Limb (tissue), 2 donors: ENCODE results near the gene NALCN.

Experiments used
- DNase-seq, 2 donors: peaks; one replicate each; pipeline ENCODE4 v3.0.0-alpha.2; 2016; ENCODE audit errors: extremely low spot score in 2 of 2

The NALCN gene

GRCh38 chr13:101415358-101416174, 742 bp downstream of the NALCN start:
- no peak for DNase-seq

- no peak for DNase-seq
Observed at GRCh38 chr13:101412076-101412475, 4.2 kb downstream of the NALCN start.

- no peak for DNase-seq
Observed at GRCh38 chr13:101408992-101409656, 7.2 kb downstream of the NALCN start.

- no peak for DNase-seq
Observed at GRCh38 chr13:101408154-101408553, 8.2 kb downstream of the NALCN start.

- DNase-seq: no peak
Observed at GRCh38 chr13:101406791-101407190, 9.5 kb downstream of the NALCN start.

GRCh38 chr13:101401196-101401595, 15.1 kb downstream of the NALCN start:
- no peak for DNase-seq

- DNase-seq: no peak
Observed at GRCh38 chr13:101399365-101399764, 16.9 kb downstream of the NALCN start.

- DNase-seq: no peak
Observed at GRCh38 chr13:101398920-101399319, 17.4 kb downstream of the NALCN start.

- no peak for DNase-seq
Observed at GRCh38 chr13:101398191-101398590, 18.1 kb downstream of the NALCN start.

GRCh38 chr13:101397742-101398141, 18.6 kb downstream of the NALCN start:
- DNase-seq: no peak

GRCh38 chr13:101394605-101395004, 21.7 kb downstream of the NALCN start:
- DNase-seq: no peak

- no peak for DNase-seq
Observed at GRCh38 chr13:101393140-101393539, 23.2 kb downstream of the NALCN start.

- DNase-seq: no peak
Observed at GRCh38 chr13:101390461-101390860, 25.8 kb downstream of the NALCN start.

GRCh38 chr13:101384929-101385328, 31.4 kb downstream of the NALCN start:
- no peak for DNase-seq

- DNase-seq: no peak
Observed at GRCh38 chr13:101383595-101383994, 32.7 kb downstream of the NALCN start.

- no peak for DNase-seq
Observed at GRCh38 chr13:101382701-101383100, 33.6 kb downstream of the NALCN start.

GRCh38 chr13:101382086-101382485, 34.2 kb downstream of the NALCN start:
- DNase-seq: no peak

GRCh38 chr13:101360525-101360924, 55.8 kb downstream of the NALCN start:
- no peak for DNase-seq

GRCh38 chr13:101354895-101355294, 61.4 kb downstream of the NALCN start:
- DNase-seq: no peak

GRCh38 chr13:101346942-101347728, 69.2 kb downstream of the NALCN start:
- DNase-seq: no peak

- DNase-seq: no peak
Observed at GRCh38 chr13:101346161-101346560, 70.1 kb downstream of the NALCN start.

- no peak for DNase-seq
Observed at GRCh38 chr13:101343128-101343787, 73.0 kb downstream of the NALCN start.
